NCI-H128 (cell line): ENCODE results near the gene FARS2.

Experiments used
- DNase-seq: peaks from one replicate; lab custom pipeline; 2025; ENCODE audit not compliant: unreplicated experiment; lab: John Stamatoyannopoulos, UW

FARS2 gene

GRCh38 chr6:5365436-5366195 lies 104.3 kb downstream of the FARS2 start:
- no peak for DNase-seq

GRCh38 chr6:5366941-5367340 lies 105.6 kb downstream of the FARS2 start:
- DNase-seq = no peak

- DNase-seq = no peak
Observed at GRCh38 chr6:5367510-5367909, 106.2 kb downstream of the FARS2 start.

- no peak for DNase-seq
Observed at GRCh38 chr6:5373430-5373829, 112.1 kb downstream of the FARS2 start.

- no peak for DNase-seq
Observed at GRCh38 chr6:5378331-5378730, 117.0 kb downstream of the FARS2 start.

GRCh38 chr6:5379647-5380242 lies 118.4 kb downstream of the FARS2 start:
- no peak for DNase-seq

- no peak for DNase-seq
Observed at GRCh38 chr6:5383856-5384255, 122.5 kb downstream of the FARS2 start.

GRCh38 chr6:5384276-5384675 lies 123.0 kb downstream of the FARS2 start:
- no peak for DNase-seq

GRCh38 chr6:5388326-5388725 lies 127.0 kb downstream of the FARS2 start:
- DNase-seq = no peak

GRCh38 chr6:5389086-5389745 lies 127.9 kb downstream of the FARS2 start:
- no peak for DNase-seq

GRCh38 chr6:5390177-5390576 lies 128.9 kb downstream of the FARS2 start:
- DNase-seq = no peak

- DNase-seq = no peak
Observed at GRCh38 chr6:5394280-5394679, 133.0 kb downstream of the FARS2 start.

GRCh38 chr6:5395719-5396118 lies 134.4 kb downstream of the FARS2 start:
- no peak for DNase-seq

GRCh38 chr6:5398530-5398929 lies 137.2 kb downstream of the FARS2 start:
- DNase-seq = no peak

- DNase-seq = no peak
Observed at GRCh38 chr6:5399391-5399790, 138.1 kb downstream of the FARS2 start.

GRCh38 chr6:5401845-5402738 lies 140.8 kb downstream of the FARS2 start:
- DNase-seq = no peak

- no peak for DNase-seq
Observed at GRCh38 chr6:5403076-5403475, 141.8 kb downstream of the FARS2 start.

- DNase-seq = no peak
Observed at GRCh38 chr6:5403609-5404008, 142.3 kb downstream of the FARS2 start.

- DNase-seq = no peak
Observed at GRCh38 chr6:5405976-5406375, 144.7 kb downstream of the FARS2 start.

GRCh38 chr6:5411414-5411813 lies 150.1 kb downstream of the FARS2 start:
- DNase-seq = no peak

- no peak for DNase-seq
Observed at GRCh38 chr6:5412017-5412416, 150.7 kb downstream of the FARS2 start.
